ENCODE results near the gene ABLIM1.

ABLIM1 gene

GRCh38 chr10:114420811-114421485 is 237.1 kb downstream of the ABLIM1 start:
- peak; percentile 10 for DNase-seq
- Histone ChIP-seq H4K8ac (ENCODE audit: low read length) (no peak overlapping the region), H3K27ac (ENCODE audit: low read length, poor library complexity, severe bottlenecking) (no peak overlapping the region), H3K36me3 (ENCODE audit: control insufficient read depth in 1 of 2, insufficient read depth in 2 of 2, low read depth in 1 of 2, low read length in 2 of 2) (no peaks in the 10 kb centered on the region), H2AFZ (ENCODE audit: low read depth, low read length) (no peak overlapping the region), H2BK15ac (ENCODE audit: low read depth, poor library complexity, severe bottlenecking) (no peak overlapping the region), H3K9ac (ENCODE audit: low read length) (no peak overlapping the region), H2AK5ac (ENCODE audit: low read length, severe bottlenecking) (no peak overlapping the region), H3K9me3 (ENCODE audit: control insufficient read depth, low read length) (peaks cover 6% of the 10 kb centered on the region), H3K79me1 (replicated peaks; ENCODE audit: low read length, poor library complexity, severe bottlenecking) (no peaks in the 10 kb centered on the region), H2BK12ac (ENCODE audit: low read length in 2 of 2) (no peak overlapping the region), H3K14ac (ENCODE audit: low read length in 2 of 2) (no peak overlapping the region), H3K4me2 (ENCODE audit: low read length, poor library complexity, severe bottlenecking) (no peak overlapping the region), H3K23ac (ENCODE audit: low read length in 2 of 2) (no peak overlapping the region), H3K4me1 (ENCODE audit: control insufficient read depth, insufficient read depth, low read depth, low read length) (peaks cover 1% of the 10 kb centered on the region), H4K91ac (ENCODE audit: low read length) (no peak overlapping the region), H2BK120ac (ENCODE audit: low read depth, low read length) (no peak overlapping the region), H3K4ac (ENCODE audit: low read depth in 1 of 2, low read length in 2 of 2) (no peak overlapping the region), H3K4me3 (ENCODE audit: insufficient read depth in 1 of 2, low read depth in 1 of 2, low read length in 2 of 2) (no peak overlapping the region), H3K18ac (ENCODE audit: low read depth in 1 of 2, low read length in 2 of 2) (no peak overlapping the region), H3K27me3 (ENCODE audit: control insufficient read depth in 1 of 2, insufficient read depth in 1 of 2, low read length in 2 of 2) (peaks cover 8 to 53% of the 10 kb centered on the region in 2 experiments), H2BK5ac (ENCODE audit: low read depth, low read length, poor library complexity, severe bottlenecking) (no peak overlapping the region)
- 64% methylated on average over 4 of the region's 4 CpGs for WGBS

GRCh38 chr10:114418109-114418508 is 240.0 kb downstream of the ABLIM1 start:
- H3K4ac ChIP-seq (ENCODE audit: low read depth in 1 of 2, low read length in 2 of 2) = no peak overlapping the region
- H2BK5ac ChIP-seq (ENCODE audit: low read depth, low read length, poor library complexity, severe bottlenecking) = no peak overlapping the region
- H3K18ac ChIP-seq (ENCODE audit: low read depth in 1 of 2, low read length in 2 of 2) = no peak overlapping the region
- peaks cover 6% of the 10 kb centered on the region for H3K9me3 ChIP-seq (ENCODE audit: control insufficient read depth, low read length)
- no peak overlapping the region for H3K27ac ChIP-seq (ENCODE audit: low read length, poor library complexity, severe bottlenecking)
- WGBS = 100% methylated on average over 1 of the region's 1 CpG
- H3K36me3 ChIP-seq (ENCODE audit: control insufficient read depth in 1 of 2, insufficient read depth in 2 of 2, low read depth in 1 of 2, low read length in 2 of 2) = no peaks in the 10 kb centered on the region
- no peak overlapping the region for H4K91ac ChIP-seq (ENCODE audit: low read length)
- H3K9ac ChIP-seq (ENCODE audit: low read length) = no peak overlapping the region
- H4K8ac ChIP-seq (ENCODE audit: low read length) = no peak overlapping the region
- H3K4me2 ChIP-seq (ENCODE audit: low read length, poor library complexity, severe bottlenecking) = no peak overlapping the region
- H2BK15ac ChIP-seq (ENCODE audit: low read depth, poor library complexity, severe bottlenecking) = no peak overlapping the region
- no peak overlapping the region for H2BK12ac ChIP-seq (ENCODE audit: low read length in 2 of 2)
- H2BK120ac ChIP-seq (ENCODE audit: low read depth, low read length) = no peak overlapping the region
- no peaks in the 10 kb centered on the region for H3K79me1 ChIP-seq (replicated peaks; ENCODE audit: low read length, poor library complexity, severe bottlenecking)
- peaks cover 8 to 50% of the 10 kb centered on the region in 2 experiments for H3K27me3 ChIP-seq (ENCODE audit: control insufficient read depth in 1 of 2, insufficient read depth in 1 of 2, low read length in 2 of 2)
- no peak for DNase-seq
- H3K23ac ChIP-seq (ENCODE audit: low read length in 2 of 2) = no peak overlapping the region
- H3K14ac ChIP-seq (ENCODE audit: low read length in 2 of 2) = no peak overlapping the region
- H3K4me3 ChIP-seq (ENCODE audit: insufficient read depth in 1 of 2, low read depth in 1 of 2, low read length in 2 of 2) = no peak overlapping the region
- H2AK5ac ChIP-seq (ENCODE audit: low read length, severe bottlenecking) = no peak overlapping the region
- peaks cover 7% of the 10 kb centered on the region for H3K4me1 ChIP-seq (ENCODE audit: control insufficient read depth, insufficient read depth, low read depth, low read length)
- H2AFZ ChIP-seq (ENCODE audit: low read depth, low read length) = no peak overlapping the region

GRCh38 chr10:114412907-114413797 is 244.9 kb downstream of the ABLIM1 start:
- peaks cover 1% of the 10 kb centered on the region for H3K9me3 ChIP-seq (ENCODE audit: control insufficient read depth, low read length)
- H3K18ac ChIP-seq (ENCODE audit: low read depth in 1 of 2, low read length in 2 of 2) = peak overlapping the region; percentile 16 to 72
- no peak overlapping the region for H3K27ac ChIP-seq (ENCODE audit: low read length, poor library complexity, severe bottlenecking)
- no peak overlapping the region for H3K23ac ChIP-seq (ENCODE audit: low read length in 2 of 2)
- peaks cover 14% of the 10 kb centered on the region for H3K4me1 ChIP-seq (ENCODE audit: control insufficient read depth, insufficient read depth, low read depth, low read length)
- WGBS = 26% methylated on average over 7 of the region's 9 CpGs
- H4K8ac ChIP-seq (ENCODE audit: low read length) = no peak overlapping the region
- H3K4me2 ChIP-seq (ENCODE audit: low read length, poor library complexity, severe bottlenecking) = no peak overlapping the region
- H2BK120ac ChIP-seq (ENCODE audit: low read depth, low read length) = no peak overlapping the region
- no peaks in the 10 kb centered on the region for H3K36me3 ChIP-seq (ENCODE audit: control insufficient read depth in 1 of 2, insufficient read depth in 2 of 2, low read depth in 1 of 2, low read length in 2 of 2)
- no peak overlapping the region for H3K9ac ChIP-seq (ENCODE audit: low read length)
- H4K91ac ChIP-seq (ENCODE audit: low read length) = no peak overlapping the region
- H2AK5ac ChIP-seq (ENCODE audit: low read length, severe bottlenecking) = no peak overlapping the region
- peak; percentile 64 for DNase-seq
- H3K4ac ChIP-seq (ENCODE audit: low read depth in 1 of 2, low read length in 2 of 2) = no peak overlapping the region
- peaks cover 8 to 35% of the 10 kb centered on the region in 2 experiments for H3K27me3 ChIP-seq (ENCODE audit: control insufficient read depth in 1 of 2, insufficient read depth in 1 of 2, low read length in 2 of 2)
- H3K79me1 ChIP-seq (replicated peaks; ENCODE audit: low read length, poor library complexity, severe bottlenecking) = no peaks in the 10 kb centered on the region
- no peak overlapping the region for H3K14ac ChIP-seq (ENCODE audit: low read length in 2 of 2)
- no peak overlapping the region for H2BK5ac ChIP-seq (ENCODE audit: low read depth, low read length, poor library complexity, severe bottlenecking)
- H3K4me3 ChIP-seq (ENCODE audit: insufficient read depth in 1 of 2, low read depth in 1 of 2, low read length in 2 of 2) = no peak overlapping the region
- H2BK15ac ChIP-seq (ENCODE audit: low read depth, poor library complexity, severe bottlenecking) = no peak overlapping the region
- peak overlapping the region in 1 of 2 experiments; percentile 59 for H2BK12ac ChIP-seq (ENCODE audit: low read length in 2 of 2)
- no peak overlapping the region for H2AFZ ChIP-seq (ENCODE audit: low read depth, low read length)

- Histone ChIP-seq H3K9me3 (ENCODE audit: control insufficient read depth, low read length) (no peaks in the 10 kb centered on the region), H3K4ac (ENCODE audit: low read depth in 1 of 2, low read length in 2 of 2) (no peak overlapping the region), H2AFZ (ENCODE audit: low read depth, low read length) (no peak overlapping the region), H3K79me1 (replicated peaks; ENCODE audit: low read length, poor library complexity, severe bottlenecking) (no peaks in the 10 kb centered on the region), H3K27ac (ENCODE audit: low read length, poor library complexity, severe bottlenecking) (no peak overlapping the region), H3K4me2 (ENCODE audit: low read length, poor library complexity, severe bottlenecking) (no peak overlapping the region), H3K4me3 (ENCODE audit: insufficient read depth in 1 of 2, low read depth in 1 of 2, low read length in 2 of 2) (no peak overlapping the region), H4K91ac (ENCODE audit: low read length) (no peak overlapping the region), H3K9ac (ENCODE audit: low read length) (no peak overlapping the region), H2BK120ac (ENCODE audit: low read depth, low read length) (no peak overlapping the region), H2BK5ac (ENCODE audit: low read depth, low read length, poor library complexity, severe bottlenecking) (no peak overlapping the region), H2AK5ac (ENCODE audit: low read length, severe bottlenecking) (no peak overlapping the region), H3K4me1 (ENCODE audit: control insufficient read depth, insufficient read depth, low read depth, low read length) (peaks cover 24% of the 10 kb centered on the region), H2BK15ac (ENCODE audit: low read depth, poor library complexity, severe bottlenecking) (no peak overlapping the region), H3K23ac (ENCODE audit: low read length in 2 of 2) (no peak overlapping the region), H3K18ac (ENCODE audit: low read depth in 1 of 2, low read length in 2 of 2) (no peak overlapping the region), H2BK12ac (ENCODE audit: low read length in 2 of 2) (no peak overlapping the region), H3K14ac (ENCODE audit: low read length in 2 of 2) (no peak overlapping the region), H3K27me3 (ENCODE audit: control insufficient read depth in 1 of 2, insufficient read depth in 1 of 2, low read length in 2 of 2) (peaks cover 7 to 25% of the 10 kb centered on the region in 2 experiments), H4K8ac (ENCODE audit: low read length) (no peak overlapping the region), H3K36me3 (ENCODE audit: control insufficient read depth in 1 of 2, insufficient read depth in 2 of 2, low read depth in 1 of 2, low read length in 2 of 2) (no peaks in the 10 kb centered on the region)
- no peak for DNase-seq
- 33% methylated on average over 5 of the region's 5 CpGs for WGBS
Observed at GRCh38 chr10:114408968-114409444, 249.1 kb downstream of the ABLIM1 start.

All from mesenchymal stem cell (in vitro differentiated cells and primary cell).